T-helper 2 cell treated with Interferon-gamma antibody and Interleukin-4, amounts not matched to agents 5 μg/mL and 100 μg/mL, for 36 hours (primary cell): ENCODE measurements around the gene FAM217B.

Source experiments
- DNase-seq: peaks from one replicate; pipeline ENCODE4 v3.0.0; 2021; ENCODE audit warnings: low spot score
- H3K27ac Mint-ChIP-seq: one replicate; pipeline ENCODE4 v1.8.0; 2021; ENCODE audit warnings: mild to moderate bottlenecking, mixed read lengths
- H3K27me3 Mint-ChIP-seq: one replicate; pipeline ENCODE4 v1.8.0; 2021; ENCODE audit warnings: low read depth, mixed read lengths
- H3K36me3 Mint-ChIP-seq: one replicate; pipeline ENCODE4 v1.8.0; 2021; ENCODE audit warnings: low read depth, mixed read lengths
- H3K4me1 Mint-ChIP-seq: one replicate; pipeline ENCODE4 v1.8.0; 2021; ENCODE audit warnings: low read depth, mixed read lengths
- H3K4me3 Mint-ChIP-seq: one replicate; pipeline ENCODE4 v1.8.0; 2022; ENCODE audit warnings: mild to moderate bottlenecking, moderate library complexity, mixed read lengths
- H3K9me3 Mint-ChIP-seq: one replicate; pipeline ENCODE4 v1.8.0; 2021; ENCODE audit warnings: mixed read lengths

FAM217B gene

DNA sequence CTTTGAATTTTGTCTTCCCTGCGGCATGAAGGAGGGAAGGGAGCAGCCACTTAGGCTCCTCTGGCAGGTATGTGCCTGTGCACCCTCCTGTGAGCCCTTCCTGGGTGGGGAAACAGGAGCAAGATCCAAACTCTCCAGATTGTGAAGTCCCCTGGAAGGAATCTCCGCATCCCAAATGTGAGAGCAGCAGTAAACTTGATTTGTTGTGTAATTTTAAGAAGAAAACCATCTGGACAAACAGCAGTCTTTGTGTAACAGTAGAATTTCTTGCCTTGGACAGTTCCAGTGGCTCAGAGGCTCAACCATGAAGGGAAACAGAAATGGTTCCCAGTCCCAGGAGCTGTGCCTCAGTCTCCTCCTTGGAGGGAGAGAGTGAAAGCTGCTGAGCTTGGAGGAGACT, 57.7 kb downstream of the FAM217B start:
- no peaks in the 10 kb centered on the region for H3K36me3 Mint-ChIP-seq
- no peaks in the 10 kb centered on the region for H3K9me3 Mint-ChIP-seq
- H3K27ac Mint-ChIP-seq, result no peak overlapping the region
- H3K4me3 Mint-ChIP-seq, result no peak overlapping the region
- peaks cover 4% of the 10 kb centered on the region for H3K27me3 Mint-ChIP-seq
- no peaks in the 10 kb centered on the region for H3K4me1 Mint-ChIP-seq
- DNase-seq, result no peak
